ENCODE data around the gene SLC23A3. TPM values are rescaled to one million over a fixed set of nuclear protein-coding genes. Genes with fewer than 3 reads are reported as not detected.
A peak's percentile ranks its signal among the peaks of the same experiment; 100 is the strongest.

SLC23A3 gene
- total and polyA plus RNA-seq, 9 of the 15 experiments (the other 6 are each of a cell fraction or from before 2014, with no cell fraction given): 0.06 to 0.64 (median 0.16) TPM

DNA sequence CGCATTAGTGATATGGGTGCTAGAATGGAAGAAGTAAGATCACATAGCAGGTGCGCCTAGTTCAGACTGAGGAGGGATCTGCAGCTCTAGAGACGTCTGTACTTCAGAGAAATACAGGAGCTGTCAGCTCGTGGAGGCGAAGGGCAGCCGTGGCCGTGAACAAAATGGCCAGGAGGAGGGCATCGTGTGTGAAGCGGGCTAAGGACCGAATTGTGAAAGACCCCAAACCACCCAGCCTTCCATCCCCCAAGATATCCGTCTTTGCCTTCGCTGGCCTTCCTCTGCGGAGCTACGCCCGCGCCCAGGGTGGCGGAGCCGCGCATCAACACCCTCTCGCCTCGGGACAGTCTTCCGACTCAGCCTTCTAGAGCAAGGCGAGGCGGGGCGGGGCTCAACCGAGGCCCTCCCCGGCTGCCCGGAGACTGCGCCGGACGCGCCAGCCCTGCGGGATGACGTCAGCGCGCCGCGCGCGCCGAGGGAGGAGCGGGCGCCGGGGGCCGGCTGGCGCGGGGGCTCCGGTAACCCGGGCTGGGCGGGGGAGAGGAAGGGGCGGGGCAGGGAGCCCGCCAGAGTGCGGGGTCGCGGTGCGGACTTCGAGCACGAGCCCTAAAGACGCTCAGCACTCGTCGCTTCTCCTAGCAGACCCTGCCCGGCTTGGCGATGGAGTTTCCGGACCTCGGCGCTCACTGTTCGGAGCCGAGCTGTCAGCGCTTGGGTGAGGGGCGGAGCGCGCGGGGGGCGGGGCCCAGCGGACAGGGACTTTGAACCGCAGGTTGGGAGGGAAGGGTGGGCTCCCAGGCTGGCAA, 36.7 kb upstream of the SLC23A3 start, which contains the start of gene ZFAND2B (continued):
- TF ChIP-seq ZHX1 (conservative IDR thresholded peaks at IDR 0.05; ENCODE audit: low read length) (no peak), MYC (IDR thresholded peaks at IDR 0.05; ENCODE audit: low read depth, low read length) (peak; percentile 55; the same call in 1 of the 2 replicates), MYC (CRISPR knock-in tag; IDR thresholded peaks at IDR 0.05; ENCODE audit: borderline replicate concordance, low read depth) (no peak), ZFX (CRISPR knock-in tag; IDR thresholded peaks at IDR 0.05) (peak; percentile 72), TBP (optimal IDR thresholded peaks at IDR 0.05; ENCODE audit: low read depth, low read length) (peak; percentile 48), ZNF707 (CRISPR knock-in tag; conservative IDR thresholded peaks at IDR 0.05) (no peak), MED1 (CRISPR knock-in tag; IDR thresholded peaks at IDR 0.05; ENCODE audit: borderline replicate concordance) (no peak), RHOXF2B (CRISPR knock-in tag; conservative IDR thresholded peaks at IDR 0.05) (no peak), GATAD2A (IDR thresholded peaks at IDR 0.05) (no peak), CLOCK (CRISPR knock-in tag; IDR thresholded peaks at IDR 0.05; ENCODE audit: borderline replicate concordance) (no peak), THRA (IDR thresholded peaks at IDR 0.05) (no peak), NEUROD1 (IDR thresholded peaks at IDR 0.05; ENCODE audit: borderline replicate concordance, low read depth, low read length, partially characterized antibody) (no peak), RAD21 (CRISPR knock-in tag; conservative IDR thresholded peaks at IDR 0.05 in 1 of 2, IDR thresholded peaks at IDR 0.05 in 1 of 2) (no peak), TEAD4 (IDR thresholded peaks at IDR 0.05; ENCODE audit: low read length) (no peak), TEAD4 (CRISPR knock-in tag; IDR thresholded peaks at IDR 0.05; ENCODE audit: borderline replicate concordance) (no peak), ZNF23 (CRISPR knock-in tag; IDR thresholded peaks at IDR 0.05) (no peak), GABPB2 (CRISPR knock-in tag; conservative IDR thresholded peaks at IDR 0.05) (no peak), ZNF583 (CRISPR knock-in tag; IDR thresholded peaks at IDR 0.05) (no peak)
- TF ChIP-seq, protein P1, sequence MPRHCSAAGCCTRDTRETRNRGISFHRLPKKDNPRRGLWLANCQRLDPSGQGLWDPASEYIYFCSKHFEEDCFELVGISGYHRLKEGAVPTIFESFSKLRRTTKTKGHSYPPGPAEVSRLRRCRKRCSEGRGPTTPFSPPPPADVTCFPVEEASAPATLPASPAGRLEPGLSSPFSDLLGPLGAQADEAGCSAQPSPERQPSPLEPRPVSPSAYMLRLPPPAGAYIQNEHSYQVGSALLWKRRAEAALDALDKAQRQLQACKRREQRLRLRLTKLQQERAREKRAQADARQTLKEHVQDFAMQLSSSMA (CRISPR knock-in tag; IDR thresholded peaks at IDR 0.05): no peak
